Smooth muscle cell (in vitro differentiated cells): ENCODE data around the gene FAM227B. TPM values are rescaled to one million over a fixed set of nuclear protein-coding genes. Genes with fewer than 3 reads are reported as not detected.

Source experiments
- DNase-seq: peaks from one replicate; lab custom pipeline; 2025; ENCODE audit not compliant: unreplicated experiment; lab: John Stamatoyannopoulos, UW
- H2AFZ ChIP-seq: fragments of 200-600 bp; sonication (generic); 2 replicates; pipeline ENCODE4 v1.6.0; 2016; ENCODE audit warnings: antibody characterized with exemption, low read depth, mild to moderate bottlenecking
- H3F3A ChIP-seq: fragments of 200-600 bp; sonication (generic); 2 replicates; pipeline ENCODE4 v1.6.0; 2017; ENCODE audit warnings: antibody characterized with exemption, low read depth
- H3K27ac ChIP-seq: fragments of 200-600 bp; sonication (generic); 2 replicates; pipeline ENCODE4 v1.5.1; 2016; ENCODE audit warnings: low read depth, mild to moderate bottlenecking
- H3K27me3 ChIP-seq: fragments of 200-600 bp; sonication (generic); 2 replicates; pipeline ENCODE4 v1.6.1; 2016; ENCODE audit warnings: low read depth, mild to moderate bottlenecking
- H3K36me3 ChIP-seq: fragments of 200-600 bp; sonication (generic); 2 replicates; pipeline ENCODE4 v1.5.1; 2016; ENCODE audit warnings: low read depth
- H3K4me1 ChIP-seq: fragments of 200-600 bp; sonication (generic); 2 replicates; pipeline ENCODE4 v1.5.1; 2016; ENCODE audit warnings: low read depth
- H3K4me2 ChIP-seq: fragments of 200-600 bp; sonication (generic); 2 replicates; pipeline ENCODE4 v1.6.0; 2016; ENCODE audit warnings: mild to moderate bottlenecking
- H3K4me3 ChIP-seq: fragments of 200-600 bp; sonication (generic); 2 replicates; pipeline ENCODE4 v1.5.1; 2016; ENCODE audit warnings: mild to moderate bottlenecking
- H3K79me2 ChIP-seq: fragments of 200-600 bp; sonication (generic); 2 replicates; pipeline ENCODE4 v1.6.0; 2016; ENCODE audit warnings: low read depth, mild to moderate bottlenecking
- H3K9ac ChIP-seq: fragments of 200-600 bp; sonication (generic); 2 replicates; pipeline ENCODE4 v1.6.0; 2016; ENCODE audit warnings: low read depth
- H3K9me3 ChIP-seq: fragments of 200-600 bp; sonication (generic); replicated peaks from 2 replicates; pipeline ENCODE4 v1.5.1; 2016; ENCODE audit warnings: low read depth
- H4K20me1 ChIP-seq: fragments of 200-600 bp; sonication (generic); 2 replicates; pipeline ENCODE4 v1.6.0; 2016; ENCODE audit warnings: low read depth
- CTCF ChIP-seq: fragments of 200-600 bp; sonication (generic); IDR thresholded peaks from 2 replicates; pipeline ENCODE4 v1.5.1; 2017; ENCODE audit warnings: borderline replicate concordance, mild to moderate bottlenecking, antibody characterized with exemption; ENCODE audit not compliant: insufficient read depth, poor library complexity, severe bottlenecking
- WGBS: methylation state at CpG from one replicate; pipeline ENCODE4 v1.1.7; 2016; ENCODE audit warnings: low lambda C conversion rate; 5-methylcytosine and 5-hydroxymethylcytosine counted together
- polyA plus RNA-seq: library from polyadenylated mRNA; unstranded; fragments of >200 nt; fragmentation: Nextera tagmentation; extraction: Ambion mirVana; gene quantifications from 2 replicates; pipeline ENCODE4 v1.2.1, GENCODE V29; 2016
- total RNA-seq: library from RNA; depleted of rRNA; stranded (reverse); fragments of >200 nt; gene quantifications from 2 replicates; pipeline ENCODE4 v1.2.3, GENCODE V29; 2014

Gene FAM227B
- total and polyA plus RNA-seq, 2 experiments from 2014 or later: 7.5 to 9.7 TPM

GRCh38 chr15:49308686-49309085 is 311.9 kb downstream of the FAM227B start:
- no peaks in the 10 kb centered on the region for H3K9me3 ChIP-seq
- peaks cover 5% of the 10 kb centered on the region for H3K36me3 ChIP-seq
- no peaks in the 10 kb centered on the region for H3K79me2 ChIP-seq
- H3K27ac ChIP-seq: no peak overlapping the region
- no peak overlapping the region for H2AFZ ChIP-seq
- H3K9ac ChIP-seq: no peak overlapping the region
- 94% methylated on average over 2 of the region's 2 CpGs for WGBS
- no peaks in the 10 kb centered on the region for H3K4me1 ChIP-seq
- no peaks in the 10 kb centered on the region for H3K27me3 ChIP-seq
- no peak overlapping the region for H3K4me2 ChIP-seq
- no peak for TF ChIP-seq CTCF
- H3F3A ChIP-seq: no peaks in the 10 kb centered on the region
- no peak overlapping the region for H3K4me3 ChIP-seq
- H4K20me1 ChIP-seq: peaks cover 13% of the 10 kb centered on the region
- DNase-seq: no peak

GRCh38 chr15:49306551-49306950 is 314.1 kb downstream of the FAM227B start:
- WGBS: 97% methylated on average over 1 of the region's 1 CpG
- Histone ChIP-seq H3K27me3 (no peaks in the 10 kb centered on the region), H3F3A (no peaks in the 10 kb centered on the region), H2AFZ (no peak overlapping the region), H3K4me3 (no peak overlapping the region), H4K20me1 (peaks cover 4% of the 10 kb centered on the region), H3K9ac (no peak overlapping the region), H3K36me3 (peaks cover 5% of the 10 kb centered on the region), H3K27ac (no peak overlapping the region), H3K4me1 (no peaks in the 10 kb centered on the region), H3K9me3 (no peaks in the 10 kb centered on the region), H3K79me2 (no peaks in the 10 kb centered on the region), H3K4me2 (no peak overlapping the region)
- TF ChIP-seq CTCF: no peak
- DNase-seq: no peak

- TF ChIP-seq CTCF: no peak
- H3K79me2 ChIP-seq: no peaks in the 10 kb centered on the region
- H3K4me3 ChIP-seq: no peak overlapping the region
- H3K9ac ChIP-seq: no peak overlapping the region
- no peaks in the 10 kb centered on the region for H3F3A ChIP-seq
- no peaks in the 10 kb centered on the region for H3K4me1 ChIP-seq
- H3K27ac ChIP-seq: no peak overlapping the region
- H2AFZ ChIP-seq: no peak overlapping the region
- no peaks in the 10 kb centered on the region for H4K20me1 ChIP-seq
- no peak for DNase-seq
- no peak overlapping the region for H3K4me2 ChIP-seq
- H3K9me3 ChIP-seq: no peaks in the 10 kb centered on the region
- WGBS: 98% methylated on average over 3 of the region's 3 CpGs
- peaks cover 5% of the 10 kb centered on the region for H3K36me3 ChIP-seq
- no peaks in the 10 kb centered on the region for H3K27me3 ChIP-seq
These were observed 317.6 kb downstream of the FAM227B start for GRCh38 chr15:49303003-49303402.

GRCh38 chr15:49301562-49301961 is 319.1 kb downstream of the FAM227B start:
- H3K36me3 ChIP-seq: peaks cover 5% of the 10 kb centered on the region
- H4K20me1 ChIP-seq: no peaks in the 10 kb centered on the region
- H3K27me3 ChIP-seq: no peaks in the 10 kb centered on the region
- H3K9ac ChIP-seq: no peak overlapping the region
- no peak for DNase-seq
- no peak overlapping the region for H3K4me2 ChIP-seq
- no peaks in the 10 kb centered on the region for H3K79me2 ChIP-seq
- H3K4me3 ChIP-seq: no peak overlapping the region
- H3K27ac ChIP-seq: no peak overlapping the region
- no peaks in the 10 kb centered on the region for H3K4me1 ChIP-seq
- H3F3A ChIP-seq: no peaks in the 10 kb centered on the region
- no peak overlapping the region for H2AFZ ChIP-seq
- no peak for TF ChIP-seq CTCF
- no peaks in the 10 kb centered on the region for H3K9me3 ChIP-seq
